HG02623 (cell line): ENCODE results near the gene PABPN1.
"Not testable (repeated sequence)": the region's sequence is repeated elsewhere in the genome, so short reads cannot be mapped to it uniquely, and the experiment has no call there.

Experiments
- ATAC-seq: cut with Tn5 transposase; IDR thresholded peaks from one replicate; pipeline ENCODE4 v1.9.1; 2021; ENCODE audit warnings: moderate library complexity; ENCODE audit not compliant: unreplicated experiment

PABPN1 gene, protein sequence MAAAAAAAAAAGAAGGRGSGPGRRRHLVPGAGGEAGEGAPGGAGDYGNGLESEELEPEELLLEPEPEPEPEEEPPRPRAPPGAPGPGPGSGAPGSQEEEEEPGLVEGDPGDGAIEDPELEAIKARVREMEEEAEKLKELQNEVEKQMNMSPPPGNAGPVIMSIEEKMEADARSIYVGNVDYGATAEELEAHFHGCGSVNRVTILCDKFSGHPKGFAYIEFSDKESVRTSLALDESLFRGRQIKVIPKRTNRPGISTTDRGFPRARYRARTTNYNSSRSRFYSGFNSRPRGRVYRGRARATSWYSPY

DNA sequence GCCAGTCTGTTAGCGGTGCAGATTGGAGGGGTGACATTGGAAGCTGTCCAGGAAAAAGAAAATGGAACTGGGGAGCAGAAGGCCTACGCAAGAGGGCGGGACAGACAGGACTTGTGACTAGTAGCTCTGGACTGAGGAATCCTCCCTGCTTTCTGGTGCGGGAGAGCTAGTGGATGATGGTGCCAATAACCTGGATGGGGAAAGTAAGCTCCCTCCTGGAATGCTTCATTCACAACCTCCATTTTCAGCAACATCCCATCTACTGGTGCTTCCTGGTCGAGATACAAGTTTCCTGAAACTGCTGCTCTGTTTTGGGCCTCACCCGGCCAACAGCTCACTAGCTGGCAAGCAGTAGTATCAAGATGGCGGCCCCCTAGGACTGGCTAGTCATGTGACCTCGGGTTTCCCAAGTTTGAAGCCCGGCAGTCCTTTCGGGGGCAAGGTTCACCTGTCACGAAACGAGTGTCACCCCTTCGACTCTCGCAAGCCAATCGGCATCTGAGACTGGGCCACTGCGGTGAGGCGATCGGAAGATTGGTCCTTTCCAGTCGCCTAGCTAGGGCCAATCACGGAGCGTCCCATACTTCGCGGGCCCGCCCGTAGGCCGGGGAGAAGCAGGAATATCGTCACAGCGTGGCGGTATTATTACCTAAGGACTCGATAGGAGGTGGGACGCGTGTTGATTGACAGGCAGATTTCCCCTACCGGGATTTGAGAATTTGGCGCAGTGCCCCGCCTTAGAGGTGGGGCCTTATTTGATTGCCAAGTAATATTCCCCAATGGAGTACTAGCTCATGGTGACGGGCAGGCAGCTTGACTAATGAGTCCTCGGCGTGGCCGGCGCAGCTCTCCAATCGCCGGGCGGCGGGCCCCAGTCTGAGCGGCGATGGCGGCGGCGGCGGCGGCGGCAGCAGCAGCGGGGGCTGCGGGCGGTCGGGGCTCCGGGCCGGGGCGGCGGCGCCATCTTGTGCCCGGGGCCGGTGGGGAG is at the start of gene PABPN1:
Gene PABPN1 (plus strand): TSS at position 874 of the 988 bp plus-strand sequence. CDS start 13 bp downstream, at position 887.
- peak; percentile 91 for ATAC-seq

DNA sequence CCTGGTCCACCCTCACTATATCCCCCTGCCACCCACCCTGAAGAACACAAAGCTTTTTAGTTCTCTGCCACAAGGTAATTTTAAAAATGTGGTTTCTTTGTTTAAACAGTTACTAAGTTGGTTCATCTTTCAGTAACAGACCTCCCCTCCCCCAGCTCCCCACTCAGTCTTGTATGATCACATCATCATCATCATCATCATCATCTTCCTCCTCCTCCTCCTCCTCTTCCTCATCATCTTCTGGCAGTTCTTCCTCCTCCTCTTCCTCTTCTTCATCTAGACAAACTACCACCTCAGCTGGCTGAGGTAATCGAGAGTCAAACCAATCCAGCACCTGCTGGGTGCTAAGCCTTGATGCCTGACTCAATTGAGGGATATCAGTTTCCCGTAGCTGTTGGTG is 45.8 kb upstream of the PABPN1 start:
- no peak for ATAC-seq

DNA sequence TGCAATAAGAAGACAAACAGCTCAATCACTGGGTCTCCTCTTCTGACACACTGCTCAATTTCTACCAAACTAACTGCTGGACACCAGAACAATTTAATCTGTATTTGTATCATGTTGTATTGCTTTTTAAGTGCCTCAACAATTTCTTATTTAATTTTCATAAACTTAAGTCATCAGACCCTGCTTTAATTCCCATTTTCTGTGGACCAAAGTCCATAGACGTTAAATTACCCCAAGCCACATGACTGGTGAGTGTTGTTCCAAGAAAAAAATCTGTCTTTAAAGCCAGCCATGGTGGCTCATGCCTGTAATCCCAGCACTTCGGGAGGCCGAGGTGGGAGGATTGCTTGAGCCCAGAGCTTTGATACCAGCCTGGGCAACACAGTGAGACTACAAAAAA is 44.1 kb upstream of the PABPN1 start:
- ATAC-seq, result no peak

DNA sequence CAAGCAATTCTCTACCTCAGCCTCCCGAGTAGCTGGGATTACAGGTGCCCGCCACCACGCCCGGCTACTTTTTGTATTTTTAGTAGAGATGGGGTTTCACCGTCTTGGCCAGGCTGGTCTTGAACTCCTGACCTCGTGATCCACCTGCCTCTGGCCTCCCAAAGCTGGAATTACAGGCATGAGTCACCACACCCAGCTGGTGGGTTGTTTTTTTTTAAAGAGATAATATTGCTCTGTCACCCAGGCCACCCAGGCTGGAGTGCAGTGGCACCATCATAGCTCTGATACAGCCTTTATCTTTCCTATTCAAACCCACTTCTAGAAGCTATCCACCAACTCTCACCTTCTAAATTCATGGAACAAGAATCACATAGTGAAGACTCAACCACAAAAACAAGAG is 43.3 kb upstream of the PABPN1 start:
- not testable (repeated sequence) for ATAC-seq

DNA sequence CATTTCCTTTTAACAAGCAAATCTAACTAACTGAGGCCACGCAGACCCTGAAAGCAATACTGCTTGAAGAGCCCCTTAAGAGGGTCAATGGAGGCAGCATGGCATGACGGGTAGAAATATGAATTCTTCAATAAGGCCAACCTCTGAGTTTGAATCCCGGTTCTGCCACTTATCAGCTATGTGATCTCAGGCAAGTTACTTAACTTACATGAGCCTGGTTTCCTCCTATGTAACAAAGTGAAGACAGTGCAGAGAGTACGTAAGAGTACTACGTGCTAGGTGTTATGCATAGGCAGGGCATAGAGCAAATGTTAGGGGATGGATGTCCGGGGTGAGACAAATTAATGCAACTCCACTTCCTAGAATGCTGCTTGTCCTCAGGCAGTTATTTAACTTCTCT is 40.0 kb upstream of the PABPN1 start:
- no peak for ATAC-seq

DNA sequence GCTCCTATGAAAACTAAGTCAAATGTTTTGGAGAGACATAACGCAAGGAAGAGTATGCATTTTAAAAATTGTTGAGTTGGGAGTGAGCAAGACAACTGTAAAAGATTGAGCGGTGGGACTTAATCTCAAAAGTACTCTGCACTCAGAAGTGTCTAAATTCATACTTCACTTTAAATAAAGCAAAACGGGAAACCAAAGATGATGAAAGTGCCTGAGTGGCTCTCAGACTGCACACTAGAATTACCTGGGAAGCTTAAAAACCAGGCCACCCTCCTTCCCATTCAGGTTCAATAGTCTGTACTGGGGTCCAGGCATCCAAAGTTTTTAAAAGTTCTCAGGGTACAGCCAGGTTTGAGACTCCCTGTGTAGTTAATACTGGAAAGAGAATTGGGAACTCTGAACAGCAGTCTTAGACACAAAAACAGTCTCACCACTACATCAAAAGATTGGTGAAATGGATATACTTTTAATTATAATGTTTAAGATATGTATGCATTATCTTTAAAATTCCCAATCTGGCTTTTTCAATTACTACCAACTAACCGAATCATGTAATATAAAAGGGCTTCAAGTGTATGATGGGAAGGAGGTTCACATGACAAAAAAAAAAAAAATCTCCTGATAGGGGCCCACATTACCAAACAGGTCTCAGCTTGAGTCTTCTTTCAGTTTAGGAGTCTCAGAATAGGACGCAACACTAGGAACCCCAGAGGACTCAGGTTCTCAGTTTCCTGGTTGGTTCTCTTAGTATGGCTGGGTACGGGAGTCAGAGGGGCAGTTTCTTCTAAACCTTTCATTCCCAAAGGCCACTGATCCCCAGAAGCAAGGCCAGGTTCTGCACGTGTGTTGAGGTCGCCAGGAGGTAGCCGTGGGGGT is 36.4 kb upstream of the PABPN1 start:
- no peak for ATAC-seq

DNA sequence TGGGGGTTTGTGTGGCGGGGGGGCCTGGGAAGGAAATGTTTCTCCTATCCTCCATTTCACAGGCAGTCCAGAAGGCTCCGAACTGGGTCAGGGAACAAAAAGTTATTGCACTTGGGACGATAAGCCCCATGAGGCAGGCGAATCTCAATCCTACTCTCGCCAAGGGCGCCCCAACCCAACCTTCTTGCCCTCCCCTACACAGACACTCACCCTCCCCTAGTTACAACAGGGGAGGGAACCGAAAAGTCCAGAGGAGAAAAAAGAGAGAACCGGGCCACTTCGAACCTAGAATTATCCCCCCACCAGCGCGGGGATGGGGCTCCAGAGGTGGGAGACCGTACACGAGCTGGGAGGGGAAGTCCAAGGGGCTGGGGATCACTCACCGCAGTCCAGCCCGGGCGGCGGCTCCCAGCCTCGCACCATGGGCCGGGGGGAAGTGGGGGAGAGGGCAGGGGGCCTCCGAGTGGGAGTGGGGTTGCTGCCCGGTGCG is 35.7 kb upstream of the PABPN1 start:
- peak; percentile 21 for ATAC-seq

DNA sequence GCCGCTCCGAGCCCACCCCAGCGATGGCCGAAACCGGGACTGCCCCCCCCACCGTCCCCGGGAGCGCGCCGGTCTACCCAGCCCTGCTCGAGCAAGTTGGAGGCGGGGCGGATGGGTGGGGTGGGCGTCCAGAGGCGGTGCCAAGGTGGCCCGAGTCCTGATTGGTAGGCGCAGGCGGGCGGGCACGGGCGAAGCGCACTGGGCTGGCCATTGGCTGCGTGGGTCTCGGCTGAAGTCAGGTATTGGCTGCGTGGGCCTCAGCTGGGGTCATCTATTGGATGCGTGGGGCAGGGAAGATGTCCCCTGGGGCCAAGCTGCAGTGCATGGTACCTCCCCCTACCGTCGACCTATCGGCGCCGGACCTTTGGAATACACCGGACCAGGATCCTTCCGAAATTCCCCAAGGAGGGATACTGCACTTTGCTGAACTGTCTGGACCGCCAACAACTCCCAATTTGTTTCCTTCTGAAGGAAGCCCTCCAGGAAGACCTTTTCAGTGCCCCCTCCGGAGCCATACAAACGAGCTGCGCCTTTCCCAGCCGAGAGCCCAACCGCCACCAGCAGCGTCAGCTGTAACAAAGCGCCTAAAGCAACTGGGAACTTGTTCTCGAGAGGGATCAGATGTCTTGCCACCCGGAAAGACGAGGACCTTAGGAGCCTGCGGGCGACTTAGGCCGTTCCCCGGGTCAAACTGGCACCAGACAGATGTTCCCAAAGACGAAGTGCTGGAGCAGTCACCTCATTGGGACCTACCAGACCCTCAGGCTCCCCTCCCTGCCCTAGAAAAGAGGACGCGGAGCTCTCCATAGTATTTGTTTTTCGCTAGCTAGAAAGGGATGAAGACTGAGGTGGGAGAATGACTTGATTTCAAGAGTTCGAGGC is 35.0 kb upstream of the PABPN1 start, which contains the start of gene HOMEZ:
Gene HOMEZ (minus strand): TSS at position 113 of the 882 bp plus-strand sequence. CDS start 180 bp downstream, outside the sequence.
- ATAC-seq, result peak; percentile 96

DNA sequence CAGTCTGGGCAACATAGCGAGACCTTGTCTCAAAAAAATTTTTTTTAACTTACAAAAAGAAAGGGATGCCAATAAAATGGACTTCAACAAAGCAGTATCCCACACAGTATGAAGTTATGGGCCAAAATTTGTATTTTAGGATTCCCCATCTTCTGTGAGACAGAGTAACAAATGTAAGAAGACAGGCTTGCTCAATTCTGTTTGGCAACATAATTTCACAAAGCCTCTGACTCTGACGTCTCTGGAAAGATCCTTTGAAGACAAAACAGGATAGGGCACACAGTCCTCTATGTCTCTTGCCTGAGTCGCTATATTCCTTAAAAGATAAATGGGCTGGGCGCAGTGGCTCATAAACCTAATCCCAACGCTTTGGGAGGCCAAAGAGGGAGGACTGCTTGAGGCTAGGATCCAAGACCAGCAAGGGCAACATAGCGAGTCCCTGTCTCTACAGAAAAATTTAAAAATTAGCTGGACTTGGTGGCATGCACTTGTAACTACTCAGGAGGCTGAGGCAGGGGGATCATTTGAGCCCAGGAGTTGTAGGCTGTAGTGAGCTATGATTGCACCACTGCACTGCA is 34.3 kb upstream of the PABPN1 start:
- no peak for ATAC-seq

DNA sequence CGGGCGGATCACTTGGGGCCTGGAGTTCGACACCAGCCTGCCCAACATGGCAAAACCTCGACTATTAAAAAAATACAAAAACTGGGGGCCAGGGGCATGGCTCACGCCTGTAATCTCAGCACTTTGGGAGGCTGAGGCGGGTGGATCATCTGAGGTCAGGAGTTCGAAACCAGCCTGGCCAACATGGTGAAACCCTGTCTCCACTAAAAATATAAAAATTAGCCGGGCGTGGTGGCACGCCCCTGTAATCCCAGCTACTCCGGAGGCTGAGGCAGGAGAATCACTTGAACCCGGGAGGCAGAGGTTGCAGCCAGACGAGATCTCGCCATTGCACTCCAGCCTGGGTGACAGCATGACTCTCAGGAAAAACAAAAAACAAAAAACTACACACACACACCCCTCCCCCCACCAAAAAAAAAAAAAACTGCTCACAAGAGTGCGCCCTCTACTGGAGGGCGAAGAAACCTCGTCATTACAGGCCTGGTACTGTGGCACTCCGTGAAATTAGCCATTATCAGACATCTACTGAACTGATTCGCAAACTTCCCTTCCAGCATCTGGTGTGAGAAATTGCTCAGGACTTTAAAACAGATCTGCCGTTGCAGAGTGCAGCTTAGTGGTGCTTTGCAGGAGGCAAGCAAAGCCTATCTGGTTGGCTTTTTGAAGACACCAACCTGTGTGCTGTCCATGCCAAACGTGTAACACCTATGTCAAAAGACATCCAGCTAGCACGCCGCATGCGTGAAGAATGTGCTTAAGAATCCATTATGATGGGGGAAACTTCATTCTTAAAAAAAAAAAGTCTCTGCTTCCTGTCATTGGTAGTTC is 26.3 kb upstream of the PABPN1 start:
- ATAC-seq, result no peak

DNA sequence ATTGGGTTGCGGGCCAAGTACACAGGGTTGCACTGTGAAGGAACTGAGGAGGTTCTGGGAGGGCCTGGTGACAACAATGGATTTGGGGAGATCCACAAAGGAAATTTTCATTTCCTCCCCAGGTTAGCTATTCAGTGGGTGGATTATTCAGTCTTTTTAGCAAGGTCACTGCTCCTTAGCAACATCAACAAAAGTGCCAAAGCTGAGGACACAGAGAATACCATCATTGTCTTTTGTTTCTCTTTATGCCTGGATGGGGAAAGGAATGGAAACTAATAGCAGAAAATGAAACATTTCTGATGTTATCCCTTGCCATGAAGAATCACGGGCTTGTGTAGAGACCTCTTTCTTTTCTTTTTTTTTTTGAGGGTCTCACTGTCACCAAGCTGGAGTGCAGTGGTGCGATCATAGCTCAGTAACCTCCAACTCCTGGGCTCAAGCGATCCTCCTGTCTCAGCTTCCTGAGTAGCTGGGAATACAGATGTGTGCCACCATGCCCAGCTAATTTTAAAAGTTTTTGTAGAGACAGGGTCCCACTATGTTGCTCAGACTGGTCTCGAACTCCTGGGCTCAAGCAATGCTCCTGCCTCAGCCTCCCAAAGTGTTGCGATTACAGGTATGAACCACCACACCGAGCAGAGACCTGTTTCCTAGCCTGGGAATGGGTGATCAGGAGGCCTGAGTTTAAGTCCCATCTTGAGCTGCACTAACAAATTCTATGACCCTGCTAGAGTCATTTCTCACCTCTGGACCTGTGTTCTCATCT is 25.1 kb upstream of the PABPN1 start:
- ATAC-seq, result no peak

DNA sequence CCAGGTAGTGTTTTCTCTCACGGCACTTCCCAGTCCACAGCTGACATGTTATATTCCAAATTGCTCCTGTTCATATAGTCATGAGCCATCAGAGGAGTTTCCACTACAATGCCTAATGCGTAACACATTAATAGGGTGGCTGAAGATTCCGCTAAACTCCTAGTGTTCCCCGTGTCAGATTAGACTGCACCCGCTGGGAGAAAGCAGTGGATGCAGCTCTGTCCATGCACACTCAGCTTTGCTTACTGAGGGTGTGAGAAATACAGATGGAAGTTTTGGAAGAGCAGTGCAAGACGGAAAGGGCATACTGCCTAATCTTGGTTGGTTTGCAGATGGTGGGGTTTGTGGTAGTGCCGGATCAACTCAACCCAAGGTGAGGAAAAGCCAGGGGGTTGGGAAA is 24.2 kb upstream of the PABPN1 start:
- no peak for ATAC-seq

DNA sequence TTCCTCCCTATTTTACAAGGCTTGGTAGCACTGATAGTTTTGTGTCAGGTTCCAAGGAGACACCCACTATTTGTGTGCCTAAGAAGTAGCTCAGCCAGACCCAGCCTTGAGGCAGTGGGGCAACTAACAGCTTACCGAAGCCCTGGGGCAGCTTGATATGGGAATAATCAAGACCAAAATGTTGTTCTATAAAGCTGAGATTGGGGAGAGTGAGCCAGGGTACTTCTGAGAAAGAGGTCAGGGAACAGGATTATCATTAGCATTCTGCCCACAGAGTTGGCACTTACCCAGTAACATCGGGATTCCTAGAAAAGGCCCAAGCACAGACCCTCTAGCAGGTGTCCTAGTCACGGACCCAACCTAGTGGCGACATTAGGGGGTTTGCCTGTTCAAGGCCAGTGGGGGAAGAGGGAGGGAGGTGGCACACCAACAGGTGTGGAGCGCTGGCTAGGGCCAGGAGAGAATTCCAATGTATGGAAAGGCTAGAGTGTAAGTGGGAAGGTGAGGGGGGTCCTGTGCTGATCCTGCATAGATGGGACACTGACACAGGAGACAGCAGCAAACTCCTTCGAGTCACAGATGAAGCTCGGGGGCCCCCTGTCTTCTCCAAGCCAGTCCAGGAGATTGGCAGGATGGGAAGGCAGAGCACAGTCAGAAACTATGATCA is 23.5 kb upstream of the PABPN1 start:
- ATAC-seq, result no peak

DNA sequence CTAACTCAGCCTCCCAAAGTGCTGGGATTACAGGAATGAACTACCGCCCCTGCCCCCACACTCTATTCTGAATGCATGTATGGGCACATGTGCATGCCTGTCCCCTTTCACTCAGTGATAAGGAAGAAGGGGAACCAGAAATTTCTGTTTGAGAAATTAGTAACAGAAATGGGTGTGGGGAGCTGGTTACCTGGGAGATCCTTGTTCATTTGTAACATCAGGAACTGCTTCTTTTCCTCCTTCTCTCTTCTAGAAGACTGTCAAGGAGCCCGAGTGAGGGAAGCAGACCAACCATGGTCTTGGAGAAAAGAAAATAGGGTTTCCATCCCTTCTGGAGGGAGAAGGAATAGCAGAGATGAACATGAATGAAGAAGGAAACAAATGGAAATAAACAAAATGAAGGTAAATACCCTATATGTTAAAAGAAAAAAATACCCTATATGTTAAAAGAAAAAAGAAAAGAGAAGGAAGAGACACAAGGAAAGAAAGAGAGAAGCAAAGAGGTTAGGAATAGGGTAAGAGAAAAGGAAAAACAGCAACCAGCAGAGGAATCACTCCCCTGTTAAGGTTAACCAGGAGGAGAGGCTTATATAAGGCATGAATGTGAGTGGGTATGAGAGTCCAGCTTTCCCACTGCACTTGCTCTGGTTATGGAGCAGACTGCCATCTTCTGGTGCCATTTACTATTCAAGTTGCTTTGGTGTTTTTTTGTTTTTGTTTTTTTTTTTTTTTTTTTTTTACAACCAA is 21.9 kb upstream of the PABPN1 start:
- no peak for ATAC-seq

DNA sequence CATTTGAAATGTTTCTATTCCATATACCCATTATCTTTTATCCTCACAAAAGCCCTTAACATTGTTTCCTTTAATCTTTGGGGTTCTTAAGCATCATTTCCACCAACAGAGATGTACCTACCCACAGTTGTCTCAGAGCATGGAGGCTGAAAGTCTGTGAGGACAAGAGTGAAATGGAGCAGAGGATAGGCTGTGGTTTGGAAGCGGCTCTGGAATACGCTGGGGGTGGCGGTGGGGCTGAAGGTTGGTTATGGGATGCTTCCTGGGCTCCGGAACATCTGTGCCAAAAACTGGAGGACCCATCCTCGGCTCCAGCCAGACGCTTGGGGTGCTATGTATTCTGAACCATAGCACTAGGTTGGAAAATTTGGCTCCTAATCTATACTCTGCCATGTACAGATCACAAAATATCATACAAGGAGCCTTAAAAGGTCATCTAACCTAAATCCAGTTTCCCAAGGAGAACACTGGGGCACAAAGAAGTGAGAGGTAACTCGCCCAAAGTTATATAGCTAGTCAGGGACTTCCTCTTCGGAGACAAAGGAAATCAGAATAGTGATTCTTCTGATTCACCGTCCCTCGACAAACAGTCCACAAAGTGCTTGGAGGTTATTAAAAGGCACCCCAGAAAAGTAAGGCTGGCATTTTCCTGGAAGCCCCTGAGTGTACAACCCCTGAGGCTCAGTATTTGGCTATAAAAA is 21.1 kb upstream of the PABPN1 start:
- no peak for ATAC-seq

DNA sequence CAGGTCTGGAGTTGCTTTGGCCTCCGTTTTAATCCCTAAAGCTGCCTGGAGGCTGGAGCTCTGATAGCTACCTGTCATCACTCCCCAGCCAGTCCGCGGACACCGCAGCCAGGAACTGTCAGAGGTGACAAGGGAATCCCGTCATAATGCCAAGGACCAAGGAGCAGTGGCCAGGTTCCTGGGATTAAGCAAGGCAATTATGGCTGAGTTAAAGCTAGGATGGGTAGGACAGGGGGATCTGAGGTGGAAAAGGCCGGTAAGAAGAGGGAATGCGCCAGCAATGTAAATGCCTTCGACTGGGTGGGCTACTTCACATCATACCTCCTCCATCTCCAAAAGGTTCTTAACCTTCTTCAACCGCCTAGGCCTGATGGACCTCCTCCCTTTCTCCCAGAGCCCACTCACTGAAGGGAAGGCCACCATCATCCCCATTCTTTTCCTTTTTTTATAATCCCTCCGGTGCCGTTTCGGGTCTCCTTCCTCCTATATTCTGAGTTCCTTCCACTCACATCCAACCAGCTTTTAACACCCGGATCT is 20.5 kb upstream of the PABPN1 start:
- no peak for ATAC-seq
